Muscle layer of colon (tissue), 2 donors: Measurements from ENCODE around the gene GET3.
A peak's percentile ranks its signal among the peaks of the same experiment; 100 is the strongest.

Experiments
- H3K27ac ChIP-seq: one replicate; pipeline ENCODE4 v1.7.0; 2013; ENCODE audit warnings: low read depth, mild to moderate bottlenecking, low read length, moderate library complexity
- H3K27me3 ChIP-seq, 2 donors: one replicate each; pipeline ENCODE4 v1.7.0; 2013; ENCODE audit warnings: low read length in 2 of 2, mild to moderate bottlenecking in 2 of 2; ENCODE audit not compliant: insufficient read depth in 2 of 2, control insufficient read depth in 1 of 2
- H3K36me3 ChIP-seq: one replicate; pipeline ENCODE4 v1.7.0; 2013; ENCODE audit warnings: mild to moderate bottlenecking, low read length; ENCODE audit not compliant: insufficient read depth
- H3K4me1 ChIP-seq: one replicate; pipeline ENCODE4 v1.7.0; 2013; ENCODE audit warnings: mild to moderate bottlenecking, low read length; ENCODE audit not compliant: insufficient read depth
- H3K4me3 ChIP-seq, 2 donors: one replicate each; pipeline ENCODE4 v1.7.0; 2013; ENCODE audit warnings: low read length in 2 of 2, low read depth in 1 of 2, mild to moderate bottlenecking in 1 of 2, moderate library complexity in 1 of 2
- H3K9ac ChIP-seq: one replicate; pipeline ENCODE4 v1.7.0; 2013; ENCODE audit warnings: low read length
- H3K9me3 ChIP-seq: one replicate; pipeline ENCODE4 v1.7.0; 2013; ENCODE audit warnings: mild to moderate bottlenecking, low read length
- donor health status: abdominal sarcoma.
- donor health status: Adenocarcinoma of cecum.

Gene GET3

DNA sequence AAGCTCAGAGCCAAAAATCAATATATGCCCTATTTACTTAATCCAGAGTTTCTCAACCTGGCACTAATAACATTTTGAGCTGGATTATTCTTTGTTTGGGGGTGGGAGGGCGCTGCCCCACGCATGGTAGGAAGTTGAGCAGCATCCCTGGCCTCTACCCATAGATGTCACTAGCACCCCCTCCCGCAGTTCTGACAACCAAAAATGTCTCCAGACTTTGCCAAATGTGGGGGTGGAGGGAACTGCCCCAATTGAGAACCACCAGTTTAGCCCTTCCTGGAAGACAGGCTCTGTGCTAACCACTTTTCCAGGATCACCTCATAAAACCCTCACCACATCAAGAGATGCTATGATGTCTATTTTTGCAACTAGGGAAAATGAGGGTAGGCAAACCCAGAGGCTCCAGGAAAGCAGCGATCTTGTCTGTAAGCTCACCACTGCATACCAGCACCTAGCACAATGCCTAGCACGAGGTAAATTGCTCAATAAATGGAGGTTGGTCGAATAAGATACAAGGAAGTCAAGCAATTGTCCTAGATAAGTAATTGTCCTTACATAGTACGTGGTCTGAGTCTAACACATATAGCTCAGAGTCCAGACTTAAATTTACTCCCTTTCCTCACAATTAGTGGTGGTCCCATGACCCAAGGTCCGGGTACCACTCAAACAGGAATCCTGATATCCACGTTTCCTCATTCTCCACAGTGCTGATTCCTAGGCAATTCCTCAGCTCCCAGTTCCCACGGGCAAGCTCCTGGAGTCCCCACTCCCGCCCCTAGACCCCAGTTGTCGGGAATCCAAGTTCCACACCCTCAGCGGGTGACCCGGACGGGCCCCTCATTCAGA is 3.7 kb upstream of the GET3 start:
- Histone ChIP-seq H3K27me3 (no peaks in the 10 kb centered on the region), H3K4me3 (peak overlapping the region; percentile 69 to 94), H3K4me1 (peaks cover 36% of the 10 kb centered on the region), H3K9me3 (no peaks in the 10 kb centered on the region), H3K9ac (peak overlapping the region; percentile 89), H3K36me3 (peaks cover 26% of the 10 kb centered on the region), H3K27ac (peak overlapping the region; percentile 97)

DNA sequence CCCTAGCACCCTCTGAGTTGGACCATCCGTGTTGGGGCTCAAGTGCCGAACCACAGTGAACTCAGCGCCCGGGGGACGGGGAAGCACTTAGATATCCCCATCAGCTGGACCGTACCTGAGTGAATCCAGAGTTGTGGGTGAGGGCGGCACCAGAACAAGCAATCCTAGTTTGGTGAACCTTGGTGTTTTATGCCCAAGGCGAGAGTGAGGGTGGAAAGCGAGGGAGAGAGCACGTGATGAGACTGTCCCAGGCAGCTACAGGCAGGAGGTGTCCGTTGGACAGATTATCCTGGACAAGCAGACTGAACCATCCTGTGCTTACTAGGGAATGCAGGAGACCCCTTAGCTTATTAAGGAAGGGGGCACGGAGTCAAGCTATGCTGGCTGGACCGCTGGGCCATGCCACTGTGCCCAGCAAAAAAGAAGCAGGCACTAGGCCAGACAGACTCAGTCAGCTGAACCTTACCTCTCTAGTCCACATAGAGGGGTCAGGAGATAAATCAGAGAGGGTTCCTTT is 596 bp downstream of the GET3 start:
- H3K4me1 ChIP-seq, result peaks cover 23% of the 10 kb centered on the region
- H3K4me3 ChIP-seq, result peak overlapping the region; percentile 85 to 97
- H3K36me3 ChIP-seq, result peaks cover 14% of the 10 kb centered on the region
- peak overlapping the region; percentile 68 for H3K9ac ChIP-seq
- peak overlapping the region; percentile 86 for H3K27ac ChIP-seq
- no peaks in the 10 kb centered on the region for H3K27me3 ChIP-seq
- H3K9me3 ChIP-seq, result no peaks in the 10 kb centered on the region

DNA sequence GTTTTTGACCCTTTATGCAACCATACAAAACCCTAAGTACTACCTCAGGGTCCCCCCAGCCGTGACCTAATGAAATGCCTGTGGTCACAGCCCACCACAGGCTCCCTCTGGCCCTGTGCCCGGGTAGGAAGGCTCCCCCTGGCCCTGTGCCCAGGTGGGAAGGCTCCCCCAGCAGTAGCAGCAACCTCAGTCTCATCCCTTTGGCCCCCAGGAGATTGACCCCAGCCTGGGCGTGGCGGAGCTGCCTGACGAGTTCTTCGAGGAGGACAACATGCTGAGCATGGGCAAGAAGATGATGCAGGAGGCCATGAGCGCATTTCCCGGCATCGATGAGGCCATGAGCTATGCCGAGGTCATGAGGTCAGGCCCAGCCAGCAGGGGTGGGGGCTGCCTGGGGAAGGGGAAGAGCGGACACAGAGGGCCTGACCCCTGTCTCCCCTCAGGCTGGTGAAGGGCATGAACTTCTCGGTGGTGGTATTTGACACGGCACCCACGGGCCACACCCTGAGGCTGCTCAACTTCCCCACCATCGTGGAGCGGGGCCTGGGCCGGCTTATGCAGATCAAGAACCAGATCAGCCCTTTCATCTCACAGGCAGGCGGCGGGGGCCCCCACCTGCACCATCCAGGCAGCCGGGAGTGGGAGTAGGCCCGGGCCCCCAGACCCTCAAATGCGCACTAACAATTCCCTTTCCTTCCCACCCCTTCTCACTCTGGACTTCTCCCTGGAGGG is 8.0 kb downstream of the GET3 start:
- peaks cover 15% of the 10 kb centered on the region for H3K36me3 ChIP-seq
- H3K4me1 ChIP-seq, result no peaks in the 10 kb centered on the region
- H3K9ac ChIP-seq, result no peak overlapping the region
- no peak overlapping the region for H3K27ac ChIP-seq
- H3K9me3 ChIP-seq, result peaks cover 5% of the 10 kb centered on the region
- H3K4me3 ChIP-seq, result no peak overlapping the region
- H3K27me3 ChIP-seq, result peaks cover 0 to 8% of the 10 kb centered on the region in 2 donors

DNA sequence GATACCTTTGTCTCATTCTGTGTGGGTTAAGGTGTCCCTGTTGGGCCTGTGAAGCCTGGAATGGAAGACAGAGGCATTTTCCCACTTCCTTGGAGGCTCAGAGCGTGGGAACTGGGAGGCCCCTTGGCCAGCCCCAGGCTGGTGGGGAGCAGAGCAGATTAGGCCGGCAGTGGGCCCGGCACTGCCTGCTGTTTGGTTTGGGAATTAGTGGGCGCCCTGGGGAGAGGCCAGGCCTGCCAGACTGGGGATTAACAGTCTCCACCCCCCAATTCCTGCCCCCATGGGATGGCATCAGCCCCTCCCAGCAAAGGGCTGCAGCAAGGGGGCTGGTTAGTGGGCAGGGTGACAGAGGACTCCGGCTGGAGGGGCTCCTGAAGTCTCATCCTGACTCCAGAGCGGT is 11.2 kb downstream of the GET3 start:
- peaks cover 15% of the 10 kb centered on the region for H3K36me3 ChIP-seq
- H3K4me3 ChIP-seq, result no peak overlapping the region
- H3K27ac ChIP-seq, result no peak overlapping the region
- H3K27me3 ChIP-seq, result peaks cover 0 to 15% of the 10 kb centered on the region in 2 donors
- no peak overlapping the region for H3K9ac ChIP-seq
- H3K9me3 ChIP-seq, result peaks cover 5% of the 10 kb centered on the region
- no peaks in the 10 kb centered on the region for H3K4me1 ChIP-seq

DNA sequence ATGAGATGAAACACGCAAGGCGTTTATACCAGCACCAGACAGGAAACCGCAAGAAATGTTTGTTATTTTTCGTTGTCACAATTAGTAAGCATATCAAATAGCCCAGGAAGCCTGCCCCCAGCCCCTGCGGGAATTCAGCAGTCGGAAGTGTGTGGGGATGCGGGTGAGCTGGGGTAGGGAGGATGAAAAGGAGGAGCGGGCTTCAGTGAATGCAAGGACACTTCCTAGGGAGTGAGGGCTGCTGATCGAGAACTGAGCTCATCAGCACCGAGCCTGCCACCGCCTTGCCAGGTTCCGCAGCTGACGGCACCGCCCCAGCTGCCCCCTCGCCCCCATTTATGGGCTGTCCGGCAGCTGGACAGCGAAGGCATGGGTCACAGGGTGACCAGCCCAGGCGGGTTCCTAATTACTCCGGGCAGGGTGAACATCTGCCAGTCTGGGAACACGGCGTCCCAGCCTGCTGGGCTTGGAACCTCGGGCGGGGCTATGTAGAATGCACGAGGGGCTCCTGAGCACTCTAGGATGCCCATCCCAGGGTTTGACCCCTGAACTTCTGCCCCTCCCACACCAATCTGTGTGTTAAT is 12.7 kb downstream of the GET3 start:
- H3K4me3 ChIP-seq, result no peak overlapping the region
- no peak overlapping the region for H3K27ac ChIP-seq
- no peaks in the 10 kb centered on the region for H3K4me1 ChIP-seq
- peaks cover 9% of the 10 kb centered on the region for H3K36me3 ChIP-seq
- H3K9ac ChIP-seq, result no peak overlapping the region
- H3K9me3 ChIP-seq, result peaks cover 5% of the 10 kb centered on the region
- peaks cover 0 to 15% of the 10 kb centered on the region in 2 donors for H3K27me3 ChIP-seq

DNA sequence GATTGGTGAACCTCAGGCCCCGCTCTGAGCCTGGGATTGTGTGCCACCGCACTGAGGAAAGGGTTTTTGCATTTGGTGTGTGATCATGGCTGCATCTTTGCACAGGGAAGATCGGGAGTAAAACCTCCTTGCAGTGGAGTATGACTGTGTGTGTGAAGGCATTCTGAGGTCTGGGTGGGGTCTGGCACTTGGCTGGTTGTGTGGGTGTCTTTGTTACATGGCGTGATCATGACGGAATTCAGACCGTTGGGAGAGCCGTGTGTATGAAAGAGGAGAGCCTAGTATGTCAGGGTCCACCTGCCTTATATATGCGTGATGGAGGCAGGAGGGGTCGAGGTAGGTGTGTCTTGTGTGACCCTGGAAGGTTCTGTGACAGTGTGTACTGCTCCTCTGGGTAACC is 13.6 kb downstream of the GET3 start:
- H3K27ac ChIP-seq, result no peak overlapping the region
- H3K9ac ChIP-seq, result no peak overlapping the region
- no peaks in the 10 kb centered on the region for H3K4me1 ChIP-seq
- H3K4me3 ChIP-seq, result no peak overlapping the region
- peaks cover 5% of the 10 kb centered on the region for H3K9me3 ChIP-seq
- peaks cover 0 to 15% of the 10 kb centered on the region in 2 donors for H3K27me3 ChIP-seq
- H3K36me3 ChIP-seq, result peaks cover 9% of the 10 kb centered on the region

DNA sequence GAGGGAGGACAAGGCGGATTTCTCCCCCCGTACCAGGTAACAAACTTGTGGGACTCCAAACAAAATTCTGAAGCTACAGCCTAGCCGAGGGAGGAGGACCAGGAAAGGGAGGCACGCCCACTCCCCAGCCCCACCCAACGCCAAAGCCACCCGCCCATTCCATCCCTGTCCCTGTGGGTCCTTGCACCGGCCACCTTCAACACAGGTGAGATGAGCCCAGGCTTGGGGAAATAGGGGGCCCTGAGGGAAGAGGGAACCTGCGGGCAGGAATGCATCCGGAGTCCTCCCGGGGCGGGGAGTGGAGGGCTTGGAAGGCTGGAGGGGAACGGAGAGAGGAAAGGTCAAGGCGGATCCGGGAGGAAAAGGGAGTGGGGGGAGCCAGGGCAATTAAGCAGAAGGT is 14.3 kb downstream of the GET3 start, which contains the start of gene BEST2:
BEST2 (plus strand) TSS at position 157 of the 400 bp plus-strand sequence. CDS start 802 bp downstream, outside the sequence.
- Histone ChIP-seq H3K4me3 (no peak within 1 kb of the TSS), H3K27ac (no peak within 1 kb of the TSS), H3K9ac (no peak within 1 kb of the TSS)

DNA sequence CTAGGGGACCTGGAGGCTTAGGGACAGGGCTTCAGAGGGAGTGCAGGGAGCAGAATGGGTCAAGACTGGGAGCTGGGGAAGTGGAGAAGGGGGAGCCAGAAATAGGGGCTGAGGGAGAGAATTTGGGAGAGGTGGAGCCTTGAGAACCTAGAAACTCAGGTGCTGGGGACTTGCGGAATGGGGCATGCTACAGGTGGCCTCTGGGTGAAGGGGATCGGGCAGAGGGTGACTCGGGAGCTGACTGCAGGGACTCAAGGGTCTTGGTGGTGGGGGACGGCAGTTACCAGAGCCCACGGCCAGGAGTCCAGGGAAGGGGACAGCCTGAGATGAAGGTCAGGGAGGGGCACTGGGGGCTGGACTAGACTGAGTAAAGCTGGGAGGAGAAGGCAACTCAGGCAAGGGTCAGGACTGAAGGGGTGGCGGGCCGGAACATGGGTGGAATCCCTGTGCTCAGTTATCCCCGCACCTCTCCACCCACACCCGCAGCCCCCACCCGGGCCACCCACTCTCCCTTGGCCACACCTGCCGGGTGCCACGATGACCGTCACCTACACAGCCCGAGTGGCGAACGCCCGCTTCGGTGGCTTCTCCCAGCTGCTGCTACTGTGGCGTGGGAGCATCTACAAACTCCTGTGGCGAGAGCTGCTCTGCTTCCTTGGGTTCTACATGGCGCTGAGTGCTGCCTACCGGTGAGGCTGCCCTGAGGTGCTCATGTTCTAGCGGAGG is 14.9 kb downstream of the GET3 start:
- peaks cover 5% of the 10 kb centered on the region for H3K9me3 ChIP-seq
- no peaks in the 10 kb centered on the region for H3K4me1 ChIP-seq
- H3K27me3 ChIP-seq, result peaks cover 0 to 15% of the 10 kb centered on the region in 2 donors
- H3K4me3 ChIP-seq, result no peak overlapping the region
- H3K27ac ChIP-seq, result no peak overlapping the region
- H3K36me3 ChIP-seq, result peaks cover 9% of the 10 kb centered on the region
- H3K9ac ChIP-seq, result no peak overlapping the region

More for the DNA sequence above, 14.3 kb downstream of the GET3 start, which contains the start of gene BEST2:
- H3K9me3 ChIP-seq, result peaks cover 5% of the 10 kb centered on the region
- no peaks in the 10 kb centered on the region for H3K4me1 ChIP-seq
- H3K27me3 ChIP-seq, result peaks cover 0 to 15% of the 10 kb centered on the region in 2 donors
- H3K36me3 ChIP-seq, result peaks cover 9% of the 10 kb centered on the region

DNA sequence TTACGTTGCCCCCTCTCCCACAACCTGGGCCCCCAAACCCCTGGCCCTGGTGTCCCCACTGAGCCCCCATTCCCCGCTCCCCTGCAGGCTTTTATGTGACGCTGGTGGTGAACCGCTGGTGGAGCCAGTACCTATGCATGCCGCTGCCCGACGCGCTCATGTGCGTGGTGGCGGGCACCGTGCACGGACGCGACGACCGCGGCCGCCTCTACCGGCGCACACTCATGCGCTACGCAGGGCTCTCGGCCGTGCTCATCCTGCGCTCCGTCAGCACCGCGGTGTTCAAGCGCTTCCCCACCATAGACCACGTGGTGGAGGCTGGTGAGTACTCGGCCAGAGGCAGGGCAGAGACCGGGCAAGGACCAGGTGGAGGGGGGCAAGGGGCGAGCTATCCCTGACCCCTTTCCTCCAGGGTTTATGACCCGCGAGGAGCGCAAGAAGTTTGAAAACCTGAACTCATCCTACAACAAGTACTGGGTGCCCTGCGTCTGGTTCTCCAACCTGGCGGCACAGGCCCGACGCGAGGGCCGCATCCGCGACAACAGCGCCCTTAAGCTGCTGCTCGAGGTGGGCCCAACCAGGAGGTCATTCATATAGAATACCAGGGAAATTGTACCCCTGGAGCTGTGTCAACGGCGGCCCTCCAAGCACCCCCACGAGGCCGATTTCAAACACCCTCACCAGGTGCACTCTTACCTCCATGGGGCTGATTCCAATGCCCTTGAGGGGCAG is 17.3 kb downstream of the GET3 start:
- H3K4me1 ChIP-seq, result no peaks in the 10 kb centered on the region
- H3K36me3 ChIP-seq, result no peaks in the 10 kb centered on the region
- H3K27ac ChIP-seq, result no peak overlapping the region
- H3K4me3 ChIP-seq, result no peak overlapping the region
- H3K9me3 ChIP-seq, result no peaks in the 10 kb centered on the region
- H3K27me3 ChIP-seq, result peaks cover 0 to 7% of the 10 kb centered on the region in 2 donors
- H3K9ac ChIP-seq, result no peak overlapping the region

DNA sequence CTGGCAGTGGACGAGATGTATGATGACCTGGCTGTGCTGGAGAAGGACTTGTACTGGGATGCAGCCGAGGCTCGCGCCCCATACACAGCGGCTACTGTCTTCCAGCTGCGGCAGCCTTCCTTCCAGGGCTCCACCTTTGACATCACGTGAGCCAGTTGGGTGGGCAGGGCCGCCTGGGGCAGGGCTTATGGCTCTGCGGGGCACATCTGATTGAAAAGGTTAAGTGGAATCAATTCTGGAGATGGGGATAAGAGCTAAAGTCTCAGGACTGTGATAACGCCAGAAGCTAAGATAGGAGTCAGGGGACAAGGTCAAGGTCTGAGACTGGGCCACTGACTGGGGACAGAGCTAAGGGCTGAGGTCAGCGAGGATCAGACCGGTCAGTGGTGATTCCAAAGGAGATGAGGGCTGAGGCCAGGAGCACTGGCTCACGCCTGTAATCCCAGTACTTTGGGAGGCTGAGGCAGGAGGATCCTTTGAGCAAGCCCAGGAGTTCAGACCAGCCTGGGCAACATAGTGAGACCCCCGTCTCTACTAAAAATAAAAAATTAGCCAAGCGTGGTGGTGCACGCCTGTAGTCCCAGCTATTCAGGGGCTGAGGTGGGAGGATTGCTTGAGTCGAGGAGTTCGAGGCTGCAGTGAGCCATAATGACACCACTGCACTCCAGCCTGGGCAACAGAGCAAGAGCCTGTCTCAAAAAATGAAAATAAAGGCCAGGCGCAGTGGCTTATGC is 19.0 kb downstream of the GET3 start:
- Histone ChIP-seq H3K9me3 (no peaks in the 10 kb centered on the region), H3K36me3 (no peaks in the 10 kb centered on the region), H3K4me1 (no peaks in the 10 kb centered on the region), H3K27me3 (peaks cover 0 to 7% of the 10 kb centered on the region in 2 donors), H3K27ac (no peak overlapping the region), H3K9ac (no peak overlapping the region), H3K4me3 (no peak overlapping the region)
